CD4-positive, alpha-beta T cell (primary cell): Measurements from ENCODE around the gene C14orf119. TPM values are rescaled to one million over a fixed set of nuclear protein-coding genes. Genes with fewer than 3 reads are reported as not detected.
A peak's percentile ranks its signal among the peaks of the same experiment; 100 is the strongest.

ENCODE experiments used
- ATAC-seq: fragments of 200-7000 bp; cut with Tn5 transposase; one replicate; pipeline ENCODE4 v1.10.0; 2022; ENCODE audit warnings: mild to moderate bottlenecking; ENCODE audit not compliant: poor library complexity
- CTCF ChIA-PET: fragments of 350-600 bp; sonication (Branson Sonifier 250); formaldehyde crosslinking; loops from one replicate; lab custom pipeline; 2021; ENCODE audit warnings: antibody characterized with exemption, inconsistent platforms; lab: Charles Lee
- POLR2A ChIA-PET: fragments of 350-600 bp; sonication (Branson Sonifier 250); formaldehyde crosslinking; loops from one replicate; lab custom pipeline; 2021; ENCODE audit warnings: antibody characterized with exemption, inconsistent platforms; lab: Charles Lee
- DNase-seq, 14 experiments: peaks; one replicate each; pipeline ENCODE4 v3.0.0-alpha.2; 2013 to 2020; ENCODE audit warnings: mixed read lengths in 2 of 14
- H3K27ac ChIP-seq, 2 donors: one replicate each; pipeline versions ENCODE4 v1.5.1 to v1.7.0; 2013; ENCODE audit warnings: low read length in 2 of 2, low read depth in 1 of 2, mild to moderate bottlenecking in 1 of 2
- H3K27me3 ChIP-seq, 2 experiments: 1 replicate in 1 of 2; 2 replicates in 1 of 2; pipeline versions ENCODE4 v1.6.1 to v1.7.0; 2013; ENCODE audit warnings: low read length in 2 of 2, control low read depth in 1 of 2, mild to moderate bottlenecking in 1 of 2, moderate library complexity in 1 of 2; ENCODE audit not compliant: insufficient read depth in 2 of 2, control insufficient read depth in 1 of 2
- H3K36me3 ChIP-seq: one replicate; pipeline ENCODE4 v1.6.1; 2013; ENCODE audit warnings: low read length, control low read depth; ENCODE audit not compliant: insufficient read depth
- H3K4me1 ChIP-seq: one replicate; pipeline ENCODE4 v1.6.1; 2013; ENCODE audit warnings: low read length, control low read depth; ENCODE audit not compliant: insufficient read depth
- H3K4me3 ChIP-seq: one replicate; pipeline ENCODE4 v1.5.1; 2013; ENCODE audit warnings: mild to moderate bottlenecking, low read length, moderate library complexity
- H3K9me3 ChIP-seq, 2 experiments: 1 replicate in 1 of 2; 2 replicates in 1 of 2; pipeline versions ENCODE4 v1.6.1 to v1.7.0; 2013; ENCODE audit warnings: low read length in 2 of 2, mild to moderate bottlenecking in 2 of 2, control low read depth in 1 of 2, moderate library complexity in 1 of 2; ENCODE audit not compliant: control insufficient read depth in 1 of 2, insufficient read depth in 1 of 2
- H3K27ac Mint-ChIP-seq: one replicate; pipeline ENCODE4 v1.8.0; 2020; ENCODE audit warnings: mixed read lengths
- H3K27me3 Mint-ChIP-seq: one replicate; pipeline ENCODE4 v1.8.0; 2021; ENCODE audit warnings: mixed read lengths
- H3K36me3 Mint-ChIP-seq: one replicate; pipeline ENCODE4 v1.8.0; 2021; ENCODE audit warnings: low read depth, mixed read lengths
- H3K4me1 Mint-ChIP-seq: one replicate; pipeline ENCODE4 v1.8.0; 2021; ENCODE audit warnings: low read depth, mixed read lengths
- H3K4me3 Mint-ChIP-seq: one replicate; pipeline ENCODE4 v1.8.0; 2020; ENCODE audit warnings: mild to moderate bottlenecking, mixed read lengths
- H3K9me3 Mint-ChIP-seq: one replicate; pipeline ENCODE4 v1.8.0; 2020; ENCODE audit warnings: mixed read lengths
- CTCF ChIP-seq: fragments of 200-600 bp; IDR thresholded peaks from one replicate; pipeline ENCODE4 v1.8.0; 2022; ENCODE audit warnings: antibody characterized with exemption, mild to moderate bottlenecking
- intact Hi-C, 2 experiments: fragments of 100-400 bp; cut with DNase I in 1 of 2; cut with micrococcal nuclease in 1 of 2; formaldehyde crosslinking; loops; one replicate each; pipeline versions ENCODE4 v1.15.1 to v1.9.0; 2023 to 2025; cut with DNase I, micrococcal nuclease
- total RNA-seq, 174 experiments: library from RNA in 2 of 174; stranded (reverse) in 2 of 174; gene quantifications; one replicate each; pipeline ENCODE4 v1.2.3 and lab custom pipeline; 2021 to 2026

C14orf119 gene
- total RNA-seq, 2 experiments from 2014 or later = 3.1 to 3.9 TPM

DNA sequence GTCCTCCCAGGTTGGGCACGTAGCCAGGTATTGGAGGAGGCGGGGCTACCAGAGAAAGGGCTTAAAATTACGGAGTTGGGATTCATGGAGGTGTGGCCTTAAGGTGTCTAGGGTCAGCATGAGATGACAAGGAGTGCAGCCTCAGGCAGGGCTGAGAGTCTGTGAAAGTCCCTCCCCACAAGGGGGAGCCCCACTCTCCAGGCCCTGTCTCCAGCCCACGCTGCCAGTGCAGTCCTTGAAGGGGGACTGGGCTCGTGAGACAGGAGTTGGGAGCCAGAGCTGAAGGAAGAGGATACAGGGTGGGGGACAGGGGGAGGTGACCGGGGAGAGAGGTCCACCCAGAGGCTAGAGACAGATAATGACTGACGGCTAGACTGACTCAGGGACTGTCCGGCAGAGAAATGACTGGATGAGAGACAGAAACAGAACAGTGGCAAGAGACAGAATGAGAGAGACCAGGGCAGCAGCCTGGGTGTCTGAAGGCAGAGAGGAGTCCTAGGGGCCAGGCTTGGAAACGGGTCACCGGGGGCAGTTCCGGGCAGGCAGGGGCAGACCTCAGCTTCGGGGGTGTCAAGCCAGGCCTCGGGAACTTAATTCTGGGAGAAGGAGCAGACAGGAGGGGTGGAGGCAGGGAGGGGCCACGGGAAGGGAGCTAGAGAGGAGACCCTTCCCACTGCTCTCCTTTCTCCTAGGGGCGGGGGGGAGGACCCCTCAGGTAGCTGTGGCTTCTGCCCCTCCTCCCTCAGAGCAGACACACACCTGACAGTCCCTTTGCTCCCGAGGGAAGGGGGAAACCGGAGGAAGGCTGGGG, 39.0 kb upstream of the C14orf119 start:
- peak overlapping the region; percentile 45 for H3K27ac Mint-ChIP-seq
- H3K27me3 ChIP-seq = no peaks in the 10 kb centered on the region
- H3K27ac ChIP-seq = no peak overlapping the region
- peak; percentile 68 for TF ChIP-seq CTCF
- intact Hi-C loops = loop anchor here (1.0 to 5.0 kb wide), 4 partner anchors 22 to 484 kb away; partner anchors contain the start of gene PSMB5 (in 1 of the 2)
- DNase-seq (peak; percentile 55 to 85 (median 61)), ATAC-seq (peak; percentile 63)
- peaks cover 18% of the 10 kb centered on the region for H3K4me1 Mint-ChIP-seq
- H3K4me3 ChIP-seq = peak overlapping the region; percentile 75
- peaks cover 42% of the 10 kb centered on the region for H3K36me3 Mint-ChIP-seq
- H3K4me3 Mint-ChIP-seq = peak overlapping the region; percentile 97
- peaks cover 25% of the 10 kb centered on the region for H3K36me3 ChIP-seq
- CTCF ChIA-PET = interaction anchor here (0.9 to 4.8 kb wide), 7 partner anchors 28 to 84 kb away, joined by 3 to 136 read pairs (median 23); no protein-coding TSS in a partner anchor
- H3K27me3 Mint-ChIP-seq = no peaks in the 10 kb centered on the region
- peaks cover 24% of the 10 kb centered on the region for H3K4me1 ChIP-seq
- H3K9me3 Mint-ChIP-seq = no peaks in the 10 kb centered on the region
- POLR2A ChIA-PET = interaction anchor here (0.8 to 2.5 kb wide), 5 partner anchors 49 to 74 kb away, joined by 3 to 38 read pairs (median 9); partner anchors contain the start of gene AJUBA
- no peaks in the 10 kb centered on the region for H3K9me3 ChIP-seq

DNA sequence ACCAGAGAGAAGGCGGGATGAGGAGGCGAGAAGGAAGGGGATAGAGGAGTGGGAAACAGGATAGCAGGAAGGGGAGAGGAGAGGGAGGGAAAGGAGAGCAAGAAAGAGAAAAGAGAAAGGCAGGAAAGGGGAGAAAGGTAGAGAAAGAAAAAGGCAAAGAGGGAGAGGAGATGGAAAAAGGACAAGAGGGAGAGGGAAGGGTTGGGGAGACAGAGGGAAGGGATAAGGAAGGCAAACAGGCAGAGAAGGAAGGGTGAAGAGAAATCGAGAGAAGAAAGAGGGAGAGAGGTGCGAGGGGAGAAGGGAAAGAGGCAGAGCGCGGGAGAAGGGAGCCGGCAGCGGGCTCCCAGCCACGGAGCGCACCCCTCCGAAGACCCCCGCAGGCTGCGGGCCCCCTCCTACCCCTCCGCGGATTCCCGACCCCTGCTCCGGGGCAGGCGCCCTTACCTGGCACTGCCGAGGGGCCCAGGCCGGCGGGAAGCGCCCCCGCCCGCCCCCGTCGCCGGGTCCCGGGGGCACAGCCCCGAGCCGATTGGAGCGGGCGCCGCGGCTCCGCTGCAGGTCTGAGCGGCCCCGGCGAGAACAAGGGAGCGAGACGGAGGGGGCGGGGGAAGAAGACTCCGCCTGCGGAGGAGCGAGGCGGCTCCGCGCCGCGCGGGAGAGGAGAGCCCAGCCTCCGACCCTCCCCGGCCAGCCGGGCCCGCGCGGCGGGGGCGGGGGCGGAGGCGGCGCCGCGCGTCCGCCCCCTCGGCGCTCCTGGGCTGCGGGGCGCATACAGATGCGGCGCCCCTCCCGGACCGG, 38.1 kb upstream of the C14orf119 start, which contains the start of gene CDH24:
TSS of gene CDH24 (minus strand) at position 565 of the 801 bp plus-strand sequence. CDS start 1,787 bp downstream, outside the sequence.
- H3K9me3 ChIP-seq = no peaks in the 10 kb centered on the region
- H3K4me1 ChIP-seq = peaks cover 24% of the 10 kb centered on the region
- peaks cover 29% of the 10 kb centered on the region for H3K36me3 ChIP-seq
- intact Hi-C loops = loop anchor here (1.0 to 5.0 kb wide), 4 partner anchors 22 to 485 kb away; partner anchors contain the start of gene PSMB5 (in 1 of the 2)
- peak; percentile 42 to 87 (median 64) for DNase-seq
- H3K27me3 ChIP-seq = no peaks in the 10 kb centered on the region
- Mint-ChIP-seq H3K36me3 (peaks cover 46% of the 10 kb centered on the region), H3K27me3 (no peaks in the 10 kb centered on the region), H3K4me1 (peaks cover 18% of the 10 kb centered on the region), H3K9me3 (no peaks in the 10 kb centered on the region), H3K4me3 (peak within 1 kb of the TSS; percentile 97), H3K27ac (peak within 1 kb of the TSS; percentile 63)
- POLR2A ChIA-PET = interaction anchor here (0.7 to 2.5 kb wide), 19 partner anchors 11 to 487 kb away, joined by 3 to 42 read pairs (median 4); partner anchors contain the start of genes ACIN1, AJUBA, C14orf119 and HAUS4
- no peak within 1 kb of the TSS for H3K27ac ChIP-seq
- peak within 1 kb of the TSS; percentile 75 for H3K4me3 ChIP-seq
- peak; percentile 62 for ATAC-seq
- CTCF ChIA-PET = interaction anchor here (0.5 to 4.8 kb wide), 26 partner anchors 10 to 1114 kb away, joined by 3 to 136 read pairs (median 5); partner anchors contain the start of genes ACIN1, AJUBA, C14orf119 and PRMT5
- TF ChIP-seq CTCF = no peak
